Neural cell (in vitro differentiated cells): ENCODE data around the gene LIN54.

Experiments used
- EP300 ChIP-seq: fragments of 450-650 bp; conservative IDR thresholded peaks from 2 replicates; pipeline ENCODE4 v1.6.1; 2014; ENCODE audit warnings: antibody characterized with exemption, mild to moderate bottlenecking, moderate library complexity; ENCODE audit not compliant: poor library complexity, severe bottlenecking
- EZH2 ChIP-seq: fragments of 200-600, 300-800 bp; shearing (Covaris generic), sonication (generic); IDR thresholded peaks from 2 replicates; pipeline ENCODE4 v1.6.1; 2014; ENCODE audit warnings: antibody characterized with exemption, low read length, borderline replicate concordance, mild to moderate bottlenecking; ENCODE audit not compliant: insufficient read depth, poor library complexity, severe bottlenecking
- POLR2AphosphoS5 ChIP-seq: IDR thresholded peaks from 2 replicates; pipeline ENCODE4 v1.6.1; 2012
- RAD21 ChIP-seq: fragments of 450-650 bp; conservative IDR thresholded peaks from 2 replicates; pipeline ENCODE4 v1.6.1; 2014; ENCODE audit warnings: antibody characterized with exemption, mild to moderate bottlenecking, moderate library complexity
- TAF1 ChIP-seq: IDR thresholded peaks from 2 replicates; pipeline ENCODE4 v1.6.1; 2012; ENCODE audit warnings: low read depth
- TF ChIP-seq, protein P1 (sequence below): fragments of 450-650 bp; IDR thresholded peaks from 2 replicates; pipeline ENCODE4 v1.5.1; 2014; ENCODE audit warnings: antibody characterized with exemption, mild to moderate bottlenecking, moderate library complexity; ENCODE audit not compliant: poor library complexity, severe bottlenecking
- TF ChIP-seq, protein P2 (sequence below): IDR thresholded peaks from 2 replicates; pipeline ENCODE4 v1.6.1; 2012; ENCODE audit warnings: borderline replicate concordance

DNA sequence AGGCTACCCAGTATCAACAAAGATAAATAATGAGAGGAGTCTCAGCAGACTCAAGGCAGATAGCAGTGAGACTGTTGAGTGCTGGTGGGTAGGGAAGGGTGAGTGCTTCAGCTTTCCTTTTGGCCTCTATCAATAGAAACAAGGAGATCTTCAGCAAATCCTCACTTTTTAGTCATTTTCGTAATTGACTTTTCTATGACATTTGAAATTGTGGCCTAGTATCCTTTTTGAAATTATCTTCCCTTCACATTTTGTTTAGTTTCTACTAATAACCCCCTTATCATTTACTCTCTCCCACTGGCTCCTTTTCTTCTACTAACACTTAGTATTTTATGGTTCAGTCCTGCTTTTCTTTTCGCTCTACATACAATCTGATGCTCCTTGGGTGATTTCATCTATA is 44.9 kb downstream of the LIN54 start:
- TF ChIP-seq, protein P1, sequence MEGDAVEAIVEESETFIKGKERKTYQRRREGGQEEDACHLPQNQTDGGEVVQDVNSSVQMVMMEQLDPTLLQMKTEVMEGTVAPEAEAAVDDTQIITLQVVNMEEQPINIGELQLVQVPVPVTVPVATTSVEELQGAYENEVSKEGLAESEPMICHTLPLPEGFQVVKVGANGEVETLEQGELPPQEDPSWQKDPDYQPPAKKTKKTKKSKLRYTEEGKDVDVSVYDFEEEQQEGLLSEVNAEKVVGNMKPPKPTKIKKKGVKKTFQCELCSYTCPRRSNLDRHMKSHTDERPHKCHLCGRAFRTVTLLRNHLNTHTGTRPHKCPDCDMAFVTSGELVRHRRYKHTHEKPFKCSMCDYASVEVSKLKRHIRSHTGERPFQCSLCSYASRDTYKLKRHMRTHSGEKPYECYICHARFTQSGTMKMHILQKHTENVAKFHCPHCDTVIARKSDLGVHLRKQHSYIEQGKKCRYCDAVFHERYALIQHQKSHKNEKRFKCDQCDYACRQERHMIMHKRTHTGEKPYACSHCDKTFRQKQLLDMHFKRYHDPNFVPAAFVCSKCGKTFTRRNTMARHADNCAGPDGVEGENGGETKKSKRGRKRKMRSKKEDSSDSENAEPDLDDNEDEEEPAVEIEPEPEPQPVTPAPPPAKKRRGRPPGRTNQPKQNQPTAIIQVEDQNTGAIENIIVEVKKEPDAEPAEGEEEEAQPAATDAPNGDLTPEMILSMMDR: no peak
- TF ChIP-seq, protein P2, sequence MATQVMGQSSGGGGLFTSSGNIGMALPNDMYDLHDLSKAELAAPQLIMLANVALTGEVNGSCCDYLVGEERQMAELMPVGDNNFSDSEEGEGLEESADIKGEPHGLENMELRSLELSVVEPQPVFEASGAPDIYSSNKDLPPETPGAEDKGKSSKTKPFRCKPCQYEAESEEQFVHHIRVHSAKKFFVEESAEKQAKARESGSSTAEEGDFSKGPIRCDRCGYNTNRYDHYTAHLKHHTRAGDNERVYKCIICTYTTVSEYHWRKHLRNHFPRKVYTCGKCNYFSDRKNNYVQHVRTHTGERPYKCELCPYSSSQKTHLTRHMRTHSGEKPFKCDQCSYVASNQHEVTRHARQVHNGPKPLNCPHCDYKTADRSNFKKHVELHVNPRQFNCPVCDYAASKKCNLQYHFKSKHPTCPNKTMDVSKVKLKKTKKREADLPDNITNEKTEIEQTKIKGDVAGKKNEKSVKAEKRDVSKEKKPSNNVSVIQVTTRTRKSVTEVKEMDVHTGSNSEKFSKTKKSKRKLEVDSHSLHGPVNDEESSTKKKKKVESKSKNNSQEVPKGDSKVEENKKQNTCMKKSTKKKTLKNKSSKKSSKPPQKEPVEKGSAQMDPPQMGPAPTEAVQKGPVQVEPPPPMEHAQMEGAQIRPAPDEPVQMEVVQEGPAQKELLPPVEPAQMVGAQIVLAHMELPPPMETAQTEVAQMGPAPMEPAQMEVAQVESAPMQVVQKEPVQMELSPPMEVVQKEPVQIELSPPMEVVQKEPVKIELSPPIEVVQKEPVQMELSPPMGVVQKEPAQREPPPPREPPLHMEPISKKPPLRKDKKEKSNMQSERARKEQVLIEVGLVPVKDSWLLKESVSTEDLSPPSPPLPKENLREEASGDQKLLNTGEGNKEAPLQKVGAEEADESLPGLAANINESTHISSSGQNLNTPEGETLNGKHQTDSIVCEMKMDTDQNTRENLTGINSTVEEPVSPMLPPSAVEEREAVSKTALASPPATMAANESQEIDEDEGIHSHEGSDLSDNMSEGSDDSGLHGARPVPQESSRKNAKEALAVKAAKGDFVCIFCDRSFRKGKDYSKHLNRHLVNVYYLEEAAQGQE: no peak
- TF ChIP-seq EZH2 (no peak), EP300 (no peak), RAD21 (no peak), POLR2AphosphoS5 (no peak), TAF1 (no peak)
